HG02642 (cell line): ENCODE measurements around the gene BPIFB6.

Experiments used
- ATAC-seq: cut with Tn5 transposase; IDR thresholded peaks from one replicate; pipeline ENCODE4 v1.9.1; 2021; ENCODE audit warnings: mild to moderate bottlenecking; ENCODE audit not compliant: unreplicated experiment, poor library complexity

Gene BPIFB6, protein sequence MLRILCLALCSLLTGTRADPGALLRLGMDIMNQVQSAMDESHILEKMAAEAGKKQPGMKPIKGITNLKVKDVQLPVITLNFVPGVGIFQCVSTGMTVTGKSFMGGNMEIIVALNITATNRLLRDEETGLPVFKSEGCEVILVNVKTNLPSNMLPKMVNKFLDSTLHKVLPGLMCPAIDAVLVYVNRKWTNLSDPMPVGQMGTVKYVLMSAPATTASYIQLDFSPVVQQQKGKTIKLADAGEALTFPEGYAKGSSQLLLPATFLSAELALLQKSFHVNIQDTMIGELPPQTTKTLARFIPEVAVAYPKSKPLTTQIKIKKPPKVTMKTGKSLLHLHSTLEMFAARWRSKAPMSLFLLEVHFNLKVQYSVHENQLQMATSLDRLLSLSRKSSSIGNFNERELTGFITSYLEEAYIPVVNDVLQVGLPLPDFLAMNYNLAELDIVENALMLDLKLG

DNA sequence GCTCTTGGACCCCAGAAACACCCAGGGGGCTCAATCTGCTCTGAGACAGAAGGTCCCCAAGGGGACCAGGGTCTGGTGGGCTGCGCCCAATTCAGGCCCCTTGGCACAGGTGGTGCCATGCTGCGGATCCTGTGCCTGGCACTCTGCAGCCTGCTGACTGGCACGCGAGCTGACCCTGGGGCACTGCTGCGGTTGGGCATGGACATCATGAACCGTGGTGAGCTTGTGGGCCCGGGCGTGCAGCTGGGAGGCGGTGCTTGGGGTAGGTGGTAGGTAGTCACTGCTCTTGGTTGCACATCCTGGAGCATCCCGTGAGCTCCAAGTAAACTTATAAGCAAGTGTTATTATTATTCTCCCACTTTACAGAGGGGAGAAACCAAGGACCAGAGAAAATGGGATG is at the start of gene BPIFB6:
Gene BPIFB6, plus strand, starts transcription at position 118 of the 400 bp plus-strand sequence. Its CDS starts 0 bp downstream, at position 118.
- ATAC-seq = no peak

DNA sequence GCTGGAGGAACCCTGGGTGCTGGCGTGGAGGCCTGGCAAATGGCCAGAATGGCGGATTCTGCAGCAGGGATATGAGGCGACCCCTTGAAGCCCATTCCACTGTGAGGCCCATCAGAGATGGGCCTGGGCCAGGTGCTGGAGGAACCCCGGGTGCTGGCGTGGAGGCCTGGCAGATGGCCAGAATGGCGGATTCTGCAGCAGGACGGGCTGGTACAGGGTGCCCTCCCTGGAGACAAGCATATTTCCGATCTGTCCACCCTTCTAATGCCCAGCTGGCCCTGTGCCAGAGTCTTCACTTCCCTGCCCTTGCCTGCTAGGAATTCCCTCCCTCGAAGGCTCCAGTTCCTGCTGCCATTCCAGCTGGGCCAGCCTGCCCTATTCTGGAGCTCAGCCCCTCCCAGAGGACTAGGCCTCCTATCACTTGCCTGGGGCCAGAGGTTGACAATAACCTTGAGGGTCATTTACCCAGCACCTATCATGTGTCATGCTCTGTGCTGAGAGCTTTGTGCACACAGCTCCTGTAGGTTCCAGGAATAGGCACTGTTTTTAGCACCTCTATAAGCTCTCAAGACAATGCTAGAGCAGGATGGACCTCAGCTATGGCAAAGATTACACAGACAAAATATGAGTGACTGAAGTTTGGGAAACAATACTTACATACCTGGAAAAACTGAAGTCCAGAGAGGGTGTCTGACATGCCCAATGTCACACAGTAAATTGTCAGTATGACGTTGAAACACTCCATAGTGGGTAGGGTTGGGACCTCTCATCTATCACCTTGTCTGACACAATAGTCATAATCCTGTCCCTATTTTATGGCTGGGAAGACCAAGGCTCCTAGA is 48.6 kb upstream of the BPIFB6 start:
- no peak for ATAC-seq

DNA sequence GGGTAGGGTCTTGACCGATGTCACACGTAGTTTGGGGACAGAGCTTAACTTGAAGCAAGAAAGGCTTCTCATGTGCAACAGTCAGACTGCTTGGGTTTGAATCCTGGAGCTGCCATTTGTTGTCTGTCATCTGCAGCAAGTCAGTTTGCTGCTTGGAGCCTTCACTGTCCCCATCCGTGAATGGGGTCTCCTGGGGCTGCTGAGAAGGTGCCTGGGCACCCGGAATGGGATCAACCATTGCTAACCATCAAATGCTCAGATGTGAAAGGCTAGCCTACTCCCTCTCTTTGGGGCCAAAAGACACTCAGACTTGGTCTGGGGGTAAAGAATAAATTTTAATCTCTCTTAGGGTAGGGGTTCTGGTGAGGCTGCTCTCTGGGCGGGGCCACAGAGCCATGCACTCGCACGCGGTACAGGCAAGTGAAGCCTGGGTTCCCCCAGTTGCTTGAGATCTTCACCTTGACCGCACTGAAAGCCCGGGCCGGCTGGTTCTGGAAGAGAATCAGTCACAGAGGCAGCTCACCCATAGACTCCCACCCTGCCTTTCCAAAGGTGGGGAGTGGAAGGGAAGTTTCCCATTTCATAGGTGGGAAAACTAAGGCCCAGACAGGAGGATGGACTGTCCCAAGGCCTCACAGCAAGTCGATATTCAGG is 47.9 kb upstream of the BPIFB6 start:
- no peak for ATAC-seq

DNA sequence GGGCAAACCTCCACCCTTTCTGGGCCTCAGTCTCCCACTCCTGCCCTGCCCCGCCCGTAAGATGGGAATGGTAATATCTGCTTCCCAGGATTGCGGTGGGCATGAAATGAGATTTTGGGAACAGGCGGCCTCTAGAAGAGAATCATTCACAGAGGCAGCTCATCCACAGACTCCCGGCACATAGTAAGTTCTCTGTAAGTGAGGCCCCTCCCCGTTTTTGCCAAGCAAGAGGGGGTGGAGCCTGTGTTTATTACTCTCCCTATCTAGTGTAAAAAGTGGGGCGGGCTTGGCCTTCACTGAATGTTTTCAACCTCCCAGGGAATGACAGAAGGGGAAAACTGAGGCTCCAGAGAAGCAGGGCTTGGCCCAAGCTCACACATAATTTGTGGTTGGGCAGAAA is 47.3 kb upstream of the BPIFB6 start:
- ATAC-seq = no peak

DNA sequence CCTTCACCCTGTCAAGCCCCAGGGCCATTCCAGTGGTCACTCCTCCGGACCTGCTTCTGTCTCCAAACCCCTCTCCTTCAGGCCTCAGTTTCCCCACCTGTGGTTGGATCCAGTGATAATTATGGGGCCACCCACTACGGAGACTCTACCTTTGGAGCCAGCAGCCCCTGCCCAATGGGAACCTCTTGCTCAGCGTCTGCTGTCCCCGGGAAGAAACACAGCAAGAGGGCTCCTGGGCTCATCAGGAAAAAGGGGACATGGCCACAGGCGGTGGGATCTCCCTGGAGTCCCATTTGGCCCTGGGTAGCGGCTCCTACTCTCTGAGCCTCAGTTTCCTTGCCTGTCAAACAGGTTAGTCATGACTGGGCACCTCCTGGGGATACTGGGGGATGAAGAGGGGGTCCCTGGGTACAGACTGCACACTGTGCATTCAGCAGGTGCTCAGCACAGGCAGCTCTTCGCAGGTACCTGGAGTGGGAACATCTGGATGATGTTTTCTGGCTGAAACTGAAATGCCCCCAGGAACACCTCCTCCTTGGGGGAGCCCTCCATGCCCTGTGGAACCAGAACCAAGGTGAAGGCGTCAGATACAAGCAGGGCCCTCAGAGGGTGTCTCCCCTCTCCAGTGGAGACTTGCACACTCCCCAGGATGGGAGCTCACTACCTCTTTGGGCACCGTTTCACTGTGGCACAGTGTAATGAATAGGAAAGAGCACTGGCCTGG is 46.7 kb upstream of the BPIFB6 start:
- no peak for ATAC-seq

DNA sequence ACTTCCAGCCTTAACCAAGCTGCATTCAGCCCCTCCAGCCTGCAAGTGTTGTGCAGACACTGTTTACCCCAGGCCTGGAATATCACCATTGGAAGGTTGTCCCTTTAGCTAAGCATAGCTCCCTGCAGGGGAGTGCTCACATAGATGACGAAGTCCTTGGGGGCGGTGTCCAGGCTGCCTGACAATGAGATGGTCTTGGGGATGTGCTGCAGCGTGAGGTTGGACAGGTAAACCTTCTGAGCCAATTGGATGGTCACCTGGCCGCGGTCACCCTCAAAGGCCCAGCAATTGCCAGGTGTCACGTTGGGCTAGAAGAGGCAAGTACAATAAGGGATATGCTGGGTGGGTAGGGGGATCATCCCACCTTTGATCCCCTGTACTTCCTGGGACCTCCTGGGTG is 45.9 kb upstream of the BPIFB6 start:
- no peak for ATAC-seq

DNA sequence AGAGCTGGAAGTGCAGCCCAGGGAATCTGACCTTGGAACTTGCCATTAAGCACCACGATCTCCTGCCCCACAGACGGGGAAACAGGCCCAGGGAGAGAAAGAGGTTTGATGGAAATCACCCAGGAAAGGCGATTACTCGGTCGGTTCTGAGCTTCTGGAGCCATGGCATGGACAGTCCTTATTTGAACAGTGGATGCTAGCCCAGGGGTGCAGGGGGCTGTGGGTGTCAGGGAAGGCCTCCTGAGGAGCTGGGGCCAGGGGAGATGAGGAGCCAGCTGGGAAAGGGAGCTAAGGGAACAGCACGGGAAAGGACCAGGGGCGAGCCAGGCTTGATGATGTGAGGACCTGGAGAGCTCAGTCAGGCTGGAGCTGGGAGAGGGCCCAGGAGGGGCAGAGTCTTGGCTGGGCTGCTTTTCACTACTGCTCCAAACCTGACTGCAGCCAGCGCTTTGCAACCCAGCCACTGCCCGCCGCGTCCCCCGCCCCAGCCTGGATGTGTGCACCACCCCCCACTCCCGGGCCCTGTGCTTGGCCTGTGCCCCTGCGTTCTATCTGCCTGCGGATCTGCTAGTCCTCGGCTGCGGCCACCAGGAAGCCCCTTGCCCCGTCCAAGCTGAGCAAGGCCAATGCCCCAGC is 45.0 kb upstream of the BPIFB6 start:
- no peak for ATAC-seq

DNA sequence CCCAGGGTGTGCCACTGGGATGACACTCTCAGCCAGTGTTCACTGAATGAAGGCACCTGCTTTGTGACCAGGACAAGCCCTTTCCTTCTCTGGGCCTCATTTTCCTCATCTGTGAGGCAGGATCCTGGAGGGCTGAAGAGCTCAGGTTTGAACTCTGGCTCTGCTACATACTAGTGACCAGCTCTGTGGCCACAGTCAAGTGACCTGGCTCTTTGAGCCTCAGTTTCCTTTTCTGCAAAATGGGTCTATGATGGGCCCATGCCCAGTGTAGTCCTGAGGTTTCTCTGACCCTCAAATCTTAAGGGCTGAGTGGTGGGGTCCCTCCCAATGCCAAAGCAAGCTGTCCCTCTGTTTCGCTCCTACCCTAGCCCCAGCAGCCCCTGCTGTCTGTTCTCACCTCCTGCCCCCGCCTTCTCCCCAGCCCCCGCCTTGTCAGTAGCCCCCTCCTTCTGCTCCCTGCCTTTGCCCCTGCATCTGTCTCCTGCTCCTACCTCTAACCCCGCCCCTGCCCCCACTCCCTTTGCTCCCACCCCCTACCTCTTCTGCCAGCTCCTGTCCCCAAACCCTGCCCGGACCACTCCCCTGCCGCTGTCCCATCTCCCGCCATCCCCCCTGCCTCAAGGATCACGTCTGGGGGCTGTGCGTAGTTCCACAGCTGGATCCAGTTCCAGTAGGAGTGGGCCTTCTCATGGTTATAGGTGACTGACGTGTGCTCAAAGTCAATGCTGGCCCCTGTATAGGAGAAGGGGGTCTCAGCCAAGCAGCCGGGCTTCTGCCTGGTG is 44.2 kb upstream of the BPIFB6 start:
- no peak for ATAC-seq

DNA sequence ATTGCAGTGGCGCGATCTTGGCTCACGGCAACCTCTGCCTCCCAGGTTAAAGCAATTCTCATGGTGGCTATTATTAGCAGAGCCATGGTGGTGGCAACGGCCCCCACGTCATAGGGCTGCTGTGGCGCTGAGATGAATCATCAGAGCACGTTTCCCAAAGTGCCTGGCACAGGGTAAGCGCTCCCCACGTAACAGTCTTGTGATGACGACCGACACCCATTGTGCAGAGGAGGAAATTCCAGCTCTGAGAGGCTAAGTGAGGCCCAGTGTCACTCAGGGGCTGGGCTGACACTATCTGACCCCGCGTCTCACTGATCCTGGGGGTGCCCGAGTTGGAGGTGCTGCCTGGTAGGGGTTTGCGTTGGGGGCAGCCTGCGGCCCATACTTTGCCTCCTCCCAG is 43.4 kb upstream of the BPIFB6 start:
- ATAC-seq = no peak

DNA sequence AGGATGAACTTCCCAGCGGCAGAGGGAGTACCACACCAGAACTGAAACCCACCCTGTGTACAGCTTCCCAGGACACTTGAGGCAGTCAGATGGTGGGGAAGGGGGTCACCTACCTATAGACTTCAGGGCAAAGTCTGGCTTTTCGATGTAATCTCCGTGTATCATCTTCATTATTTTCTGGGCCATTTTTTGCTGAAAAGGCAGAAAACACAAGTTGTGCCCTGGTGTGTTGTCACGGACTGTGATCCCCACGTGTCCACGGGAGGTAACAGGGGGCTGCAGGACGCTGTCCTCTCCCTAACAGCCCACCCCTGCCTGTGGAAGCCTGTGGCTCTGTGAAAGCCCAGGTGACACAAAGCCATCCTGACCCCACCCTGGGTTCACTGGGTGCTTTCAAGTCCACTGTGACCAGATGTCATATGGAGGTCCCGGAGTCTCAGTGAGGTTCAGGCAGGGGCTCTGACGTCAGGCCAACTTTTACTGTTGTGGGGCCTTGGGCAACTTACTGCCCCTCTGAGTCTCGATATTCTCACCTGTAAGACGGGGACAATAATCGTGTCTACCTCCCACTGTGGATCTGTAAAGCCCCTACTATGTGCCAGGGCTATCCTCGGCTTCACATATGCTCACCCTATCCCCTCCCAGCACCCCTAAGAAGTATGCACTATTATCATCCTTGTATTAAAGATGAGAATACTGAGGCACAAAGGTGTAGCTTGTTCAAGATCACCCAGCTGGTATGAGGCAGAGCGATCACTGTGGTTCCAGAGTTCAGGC is 41.8 kb upstream of the BPIFB6 start:
- no peak for ATAC-seq

DNA sequence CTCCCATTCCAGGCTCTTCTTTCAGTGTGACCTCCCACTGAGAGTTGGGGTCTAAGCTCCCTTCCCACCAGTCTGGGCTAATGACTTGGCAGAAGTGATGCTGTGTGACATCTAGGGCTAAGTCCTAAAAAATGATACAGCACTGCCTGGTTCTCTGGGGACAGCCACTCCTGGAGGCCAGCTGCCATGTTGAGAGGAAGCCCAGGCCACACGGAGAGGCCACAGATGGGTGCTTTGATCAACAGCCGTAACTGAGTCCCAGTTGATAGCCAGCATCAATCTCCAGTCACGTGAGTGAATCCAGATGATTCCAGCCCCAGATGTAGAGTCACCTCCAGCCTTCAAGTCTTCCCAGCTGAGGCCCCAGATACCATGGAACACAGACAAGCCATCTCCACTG is 41.0 kb upstream of the BPIFB6 start:
- no peak for ATAC-seq

DNA sequence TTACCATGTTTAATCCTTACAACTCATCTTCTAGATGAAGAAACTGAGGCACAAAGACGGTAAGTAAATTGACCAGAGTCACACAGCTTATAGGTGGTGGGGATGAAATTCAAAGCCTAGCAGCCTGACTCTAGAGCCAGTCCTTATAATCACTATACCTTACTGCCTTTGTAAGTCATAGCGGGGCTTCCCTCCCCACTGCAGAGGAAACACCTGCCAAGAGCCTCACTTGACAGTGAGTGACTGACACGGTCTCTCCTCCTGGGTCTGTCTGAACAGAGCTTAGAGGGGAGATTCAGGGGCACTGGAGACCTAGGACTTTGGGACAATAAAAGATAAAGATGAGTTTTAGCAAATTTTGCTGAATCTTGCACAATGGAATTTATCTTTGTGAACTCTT is 40.1 kb upstream of the BPIFB6 start:
- ATAC-seq = no peak

DNA sequence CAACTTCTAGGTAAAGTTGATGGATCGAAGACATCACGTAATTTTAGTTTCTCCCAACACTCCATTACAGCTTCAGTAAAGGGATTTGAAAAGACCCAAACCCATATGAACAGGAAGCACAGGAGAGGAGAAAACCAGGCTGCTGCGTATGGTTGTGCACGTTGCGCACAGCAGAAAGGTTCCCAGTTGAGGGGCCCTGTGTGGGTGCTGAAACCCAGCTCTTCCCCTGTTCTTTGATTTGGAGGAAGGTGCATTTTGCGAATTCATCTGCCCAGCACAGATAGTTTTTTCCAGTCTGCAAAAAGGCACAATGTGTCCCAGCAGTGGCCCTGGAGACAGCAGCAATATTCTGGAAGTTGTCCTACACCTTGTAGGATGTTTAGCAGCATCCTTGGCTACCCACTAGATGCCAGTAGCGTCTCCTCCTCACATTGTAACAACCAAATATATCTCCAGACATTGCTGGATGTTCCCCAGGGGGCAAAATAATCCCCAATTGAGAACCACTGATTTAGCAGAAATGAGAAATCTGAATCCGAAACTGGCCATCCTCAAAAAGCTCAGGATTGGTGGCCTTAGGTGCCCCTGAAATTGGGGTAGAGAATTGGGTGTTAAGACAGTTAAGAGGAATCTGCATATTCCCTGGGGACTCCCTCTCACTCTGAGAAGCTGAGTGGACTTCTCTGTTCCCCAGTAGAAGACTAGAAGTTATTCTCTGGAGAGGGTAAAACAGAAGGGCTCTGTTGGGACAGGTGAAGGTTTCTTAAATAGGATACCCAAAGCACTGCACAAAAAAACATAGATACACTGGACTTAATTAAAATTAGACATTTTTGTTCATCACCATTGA is 39.4 kb upstream of the BPIFB6 start:
- no peak for ATAC-seq

DNA sequence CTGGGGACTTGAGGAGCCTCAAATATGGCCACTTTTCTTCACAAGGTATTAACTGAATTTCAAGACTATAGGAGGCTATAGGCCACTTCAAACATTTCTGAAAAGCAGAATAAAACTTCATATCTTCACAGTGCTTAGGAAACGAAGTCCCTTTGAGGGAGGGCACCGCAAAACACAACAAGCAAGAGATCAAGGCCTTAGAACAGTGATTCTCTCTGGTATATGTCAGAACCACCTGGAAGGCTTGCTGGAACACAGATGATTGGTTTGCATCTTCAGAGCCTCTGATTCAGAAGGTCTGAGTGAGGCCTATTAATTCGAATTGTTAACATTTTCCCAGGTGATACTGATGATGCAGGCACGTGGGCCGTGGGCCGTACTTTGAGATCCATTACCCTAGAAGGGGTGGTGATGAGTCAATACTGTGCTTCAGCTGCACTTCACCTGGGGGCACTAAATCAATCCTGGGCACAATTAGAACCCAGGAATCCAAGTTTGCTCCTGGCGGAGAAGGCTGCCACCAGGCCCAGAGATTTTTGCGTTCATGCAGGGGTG is 37.9 kb upstream of the BPIFB6 start:
- ATAC-seq = no peak

DNA sequence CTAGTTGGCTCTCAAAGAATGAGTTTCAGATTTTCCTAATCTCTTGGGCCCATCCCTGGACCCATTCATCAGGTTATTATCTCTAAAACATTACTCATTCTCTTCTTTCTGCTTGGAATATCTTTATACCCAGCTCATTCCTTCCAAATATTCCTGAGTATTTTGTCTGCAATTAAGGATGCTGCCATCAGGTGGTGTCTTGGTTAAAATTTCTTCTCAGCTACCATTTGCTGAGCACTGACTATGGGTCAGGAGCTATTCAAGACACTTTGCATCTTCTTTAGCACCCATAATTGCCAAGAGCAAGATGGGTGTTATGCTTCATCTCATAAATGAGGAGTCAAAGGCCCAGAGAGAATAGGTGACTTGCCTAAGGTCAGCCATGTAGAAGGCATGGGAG is 35.6 kb upstream of the BPIFB6 start:
- ATAC-seq = no peak

DNA sequence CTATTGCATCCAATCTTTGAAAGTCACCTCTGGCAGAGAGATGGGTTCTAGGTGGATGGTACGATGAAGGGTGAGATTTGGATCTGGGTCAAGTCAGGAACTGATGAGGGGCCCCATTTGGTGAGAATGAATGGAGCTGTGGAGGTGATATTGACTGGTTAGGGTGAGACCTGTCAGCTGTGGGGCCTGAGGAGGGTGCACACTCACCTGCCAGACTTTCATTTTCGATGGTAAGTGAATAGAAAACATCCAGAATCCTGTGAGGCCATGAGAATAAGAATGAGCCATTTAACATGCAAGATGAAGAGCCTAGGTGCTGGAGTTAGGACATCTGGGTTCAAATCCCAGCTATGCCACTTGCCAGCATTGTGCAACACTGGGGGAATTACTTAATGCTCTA is 34.0 kb upstream of the BPIFB6 start:
- ATAC-seq = no peak

DNA sequence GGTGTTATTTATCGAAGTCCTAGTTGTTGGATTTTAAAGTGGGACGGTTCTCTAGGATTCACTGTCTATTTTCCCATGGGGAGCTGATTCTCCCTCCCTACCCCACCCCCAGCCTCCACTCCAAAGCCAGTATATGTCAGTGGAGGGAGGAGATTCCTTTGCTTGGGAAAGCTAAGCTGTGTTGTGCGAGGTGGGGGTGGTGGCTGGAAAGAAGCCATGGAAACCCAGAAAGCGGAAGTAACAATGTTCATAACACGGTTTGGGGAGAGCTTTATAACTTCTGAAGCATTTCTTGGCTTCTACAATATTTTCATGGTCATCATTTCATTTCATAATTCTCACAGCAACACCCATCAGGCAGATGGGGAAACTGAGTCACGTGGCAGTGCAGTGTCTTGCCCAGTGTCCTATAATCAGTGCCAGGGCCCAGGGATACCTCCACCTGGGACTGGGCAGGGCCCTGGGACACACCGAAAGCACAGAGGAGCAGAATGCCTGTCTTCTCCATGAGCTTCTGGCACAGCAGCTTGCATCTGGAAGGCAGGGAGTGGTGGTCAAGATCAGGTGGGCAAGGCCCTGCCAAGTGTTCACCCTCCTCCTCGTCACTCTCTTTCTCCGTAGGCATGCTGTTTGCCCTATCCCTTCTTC is 31.7 kb upstream of the BPIFB6 start:
- ATAC-seq = no peak
